Lower leg skin (tissue), 3 donors: Measurements from ENCODE around the gene SLC12A3.

Experiments
- CTCF ChIP-seq, 3 donors: fragments of 450-650 bp; IDR thresholded peaks; one replicate each; pipeline ENCODE4 v1.5.1; 2016; ENCODE audit warnings: antibody characterized with exemption in 3 of 3, mild to moderate bottlenecking in 3 of 3, moderate library complexity in 2 of 3
- POLR2A ChIP-seq, 2 donors: fragments of 450-650 bp; IDR thresholded peaks; one replicate each; pipeline ENCODE4 v1.6.1; 2016 to 2017; ENCODE audit warnings: antibody characterized with exemption in 2 of 2, mild to moderate bottlenecking in 1 of 2, moderate library complexity in 1 of 2

- TF ChIP-seq CTCF (IDR thresholded peaks at IDR 0.05) (no peak), POLR2A (IDR thresholded peaks at IDR 0.05) (no peak)
These were observed 49.3 kb upstream of the SLC12A3 start for GRCh38 chr16:56815721-56816120.
